GM19099 (cell line): Measurements from ENCODE around the gene CERCAM.

Experiments
- POLR2A ChIP-seq: IDR thresholded peaks from 3 replicates; pipeline ENCODE4 v1.6.1; 2011; ENCODE audit warnings: low read depth; ENCODE audit not compliant: insufficient read length; ENCODE audit errors: extremely low read depth

CERCAM gene

GRCh38 chr9:128390150-128390812 lies 30.4 kb upstream of the CERCAM start:
- TF ChIP-seq POLR2A: no peak

- TF ChIP-seq POLR2A: no peak
These were observed 29.6 kb upstream of the CERCAM start for GRCh38 chr9:128390813-128391711.

- TF ChIP-seq POLR2A: no peak
These were observed 28.7 kb upstream of the CERCAM start for GRCh38 chr9:128391956-128392301.

DNA sequence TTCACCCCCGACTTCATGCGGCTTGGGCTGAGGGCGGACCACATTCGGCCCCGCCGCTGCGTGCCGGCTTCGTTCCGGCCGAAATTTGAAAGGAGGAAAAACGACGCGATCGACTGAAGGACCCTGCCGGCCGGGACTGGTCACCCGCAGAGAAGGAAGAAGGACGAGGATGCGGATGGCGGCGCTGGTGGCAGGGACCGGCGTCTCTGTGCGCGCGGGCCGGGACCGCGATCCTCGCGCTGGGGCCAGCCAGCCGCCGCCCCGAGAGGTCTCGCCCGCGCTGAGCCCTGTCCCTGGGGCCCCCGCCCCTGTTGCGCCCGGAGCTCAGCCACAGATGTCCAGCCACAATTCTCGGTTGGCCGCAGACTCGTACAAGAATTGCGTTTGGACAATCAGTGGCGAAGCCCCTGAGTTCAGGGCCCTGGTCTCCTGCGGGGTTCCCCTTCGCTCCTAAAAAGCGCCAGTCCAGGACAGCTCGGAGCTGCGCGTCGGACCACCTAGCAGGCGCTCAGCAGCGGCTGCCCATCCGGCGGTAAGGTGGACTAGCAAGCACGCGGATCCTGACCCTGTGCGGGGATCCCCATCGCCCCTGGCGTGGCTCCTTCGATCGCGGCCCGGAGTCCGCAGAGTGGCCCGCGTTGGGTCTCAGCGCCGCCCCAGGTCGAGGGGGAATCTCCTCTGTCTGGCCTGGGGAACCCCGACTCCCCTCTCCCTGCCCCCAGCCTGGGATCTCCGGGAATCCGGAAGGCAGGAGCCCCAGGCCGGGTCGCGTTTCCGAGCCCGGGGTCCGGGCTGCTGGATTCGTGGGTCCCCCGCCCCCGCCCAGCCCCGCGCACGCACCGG lies 28.1 kb upstream of the CERCAM start:
- no peak for TF ChIP-seq POLR2A

GRCh38 chr9:128393145-128393775 lies 27.4 kb upstream of the CERCAM start:
- TF ChIP-seq POLR2A: no peak

GRCh38 chr9:128393970-128394369 lies 26.7 kb upstream of the CERCAM start:
- no peak for TF ChIP-seq POLR2A

DNA sequence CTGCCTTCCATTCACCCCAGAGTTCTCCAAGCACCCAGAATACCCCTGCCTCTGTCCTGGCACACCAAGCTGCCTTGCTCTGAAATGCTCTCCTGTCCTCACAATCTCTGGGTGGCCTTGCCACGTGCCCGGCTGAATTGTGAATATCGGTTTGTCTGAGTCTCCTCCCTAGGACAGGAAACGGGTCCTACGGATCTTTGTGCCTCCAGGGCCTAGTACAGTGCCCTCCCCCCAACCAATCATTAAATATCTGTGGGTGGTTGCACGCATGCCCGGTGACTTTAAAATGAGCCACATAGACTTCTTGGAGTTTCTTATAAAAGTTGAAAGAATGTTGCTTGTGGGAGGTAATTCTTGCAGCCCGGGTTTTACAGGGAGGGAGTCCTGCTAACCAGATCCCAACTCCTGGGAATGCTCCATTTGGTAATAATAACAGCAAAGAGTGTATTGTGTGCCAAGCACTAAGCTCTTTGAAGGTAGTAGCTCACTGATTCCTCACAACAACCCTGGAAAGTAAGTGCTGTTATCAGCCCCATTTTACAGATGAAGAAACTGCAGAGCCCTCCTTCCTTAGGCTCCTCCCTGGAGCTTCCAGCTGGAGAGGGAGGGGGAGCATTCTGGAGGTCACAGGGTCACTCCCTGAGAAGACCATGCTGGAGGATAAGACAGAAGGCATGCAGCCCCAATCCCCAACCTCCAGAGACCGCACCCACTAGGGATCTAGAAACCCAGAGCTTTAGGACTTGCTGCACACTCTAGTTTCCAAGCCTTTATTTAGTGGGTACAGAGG lies 26.1 kb upstream of the CERCAM start:
- TF ChIP-seq POLR2A: no peak

DNA sequence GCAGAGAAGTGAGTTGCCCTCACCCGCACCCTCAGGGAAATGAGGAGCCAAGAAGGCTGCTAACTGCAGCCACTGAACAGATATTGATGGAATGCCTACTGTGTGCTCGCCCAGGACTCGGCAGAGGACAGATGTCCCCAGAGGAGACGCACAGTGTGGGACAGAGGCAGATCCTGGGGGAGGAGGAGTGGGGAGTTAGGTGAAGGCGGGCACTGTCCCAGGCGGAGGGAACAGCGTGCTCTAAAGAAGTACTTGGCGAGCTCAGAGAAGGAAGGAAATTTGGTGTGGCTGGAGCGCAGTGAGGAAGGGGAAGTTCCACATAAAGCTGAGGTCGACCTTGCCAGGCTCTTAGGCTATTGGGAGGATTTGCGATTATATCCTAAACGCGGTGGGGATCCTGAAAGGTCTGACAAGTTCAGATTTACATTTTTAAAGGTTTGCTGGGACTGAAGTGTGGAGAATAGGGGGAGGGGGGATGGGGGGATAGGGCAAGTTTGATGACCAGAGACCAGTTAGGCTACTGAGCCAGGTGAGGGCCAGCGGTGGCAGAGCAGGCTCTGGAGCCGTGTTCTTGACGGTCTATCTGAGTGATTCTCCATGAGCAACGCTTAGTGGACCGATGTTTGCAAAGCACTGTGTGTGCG lies 23.6 kb upstream of the CERCAM start:
- no peak for TF ChIP-seq POLR2A

GRCh38 chr9:128397831-128398230 lies 22.8 kb upstream of the CERCAM start:
- no peak for TF ChIP-seq POLR2A

DNA sequence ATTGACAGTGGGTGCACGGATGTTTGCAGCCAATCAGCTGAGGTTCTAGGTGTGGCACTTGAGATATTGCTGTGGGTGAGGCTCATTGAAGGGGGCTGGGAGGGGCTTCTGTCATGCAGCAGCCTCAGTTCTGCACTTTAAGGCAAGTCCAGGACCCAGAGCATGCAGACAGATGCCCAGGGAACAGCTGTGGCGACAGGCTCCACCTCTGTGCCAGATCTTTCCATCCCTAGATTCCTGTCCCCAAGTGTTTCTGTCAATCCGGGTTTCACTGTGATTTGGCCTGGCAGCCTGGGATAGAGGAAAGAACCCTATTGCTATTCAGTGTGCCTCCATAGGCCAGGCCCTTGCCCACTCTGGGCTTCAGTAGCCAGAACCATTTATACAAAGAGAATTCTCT lies 20.8 kb upstream of the CERCAM start:
- no peak for TF ChIP-seq POLR2A

GRCh38 chr9:128404560-128404959 lies 16.1 kb upstream of the CERCAM start:
- TF ChIP-seq POLR2A: no peak

DNA sequence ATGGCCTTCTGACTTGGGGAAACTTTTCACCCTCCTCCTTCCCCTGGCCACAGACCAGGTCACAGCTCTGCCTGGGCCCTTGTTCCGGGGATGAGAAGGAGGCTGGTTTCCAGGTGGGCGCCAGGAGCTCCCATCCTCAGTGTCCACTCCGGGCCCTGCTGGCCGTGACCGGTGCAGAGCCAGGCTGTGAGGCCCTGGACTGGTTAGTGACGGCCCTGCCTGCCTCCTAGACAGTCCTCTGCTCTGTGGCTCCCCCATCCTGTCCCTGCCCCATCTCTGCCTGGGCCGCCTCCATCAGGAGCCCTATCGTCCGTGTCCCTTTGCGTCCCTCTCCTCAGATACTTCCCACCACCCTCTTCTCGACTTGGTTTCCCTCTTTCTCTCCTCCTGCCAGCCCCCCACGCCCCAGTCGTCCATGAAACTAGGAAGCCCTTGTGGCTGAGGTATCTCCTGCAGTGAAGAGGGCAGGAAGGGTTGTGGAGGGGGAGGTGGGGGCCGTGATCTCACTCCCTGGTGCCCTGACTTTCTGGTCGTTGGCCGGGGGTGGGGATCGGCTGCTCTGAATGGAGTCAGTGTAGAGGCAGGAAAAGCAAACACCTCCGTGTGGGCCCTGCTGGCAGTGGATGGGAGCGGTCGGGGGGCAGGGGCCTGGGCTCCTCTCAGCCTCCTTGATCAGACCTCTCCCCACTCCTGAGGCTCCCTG lies 15.4 kb upstream of the CERCAM start:
- no peak for TF ChIP-seq POLR2A

GRCh38 chr9:128405780-128406171 lies 14.9 kb upstream of the CERCAM start:
- TF ChIP-seq POLR2A: no peak

GRCh38 chr9:128406848-128407391 lies 13.7 kb upstream of the CERCAM start:
- no peak for TF ChIP-seq POLR2A
